Stimulated activated naive B cell treated with anti-CD40 and anti-IgM and Interleukin-4, amounts not matched to agents 10 μg/mL and 1 μg/mL and 100 μg/mL, for 72 hours (primary cell): Measurements from ENCODE around the gene LGR6.

Experiments
- ATAC-seq, 2 donors: fragments of 150-1000 bp; cut with Tn5 transposase; replicated peaks; 2 replicates each; pipeline ENCODE4 v1.10.0; 2021; ENCODE audit warnings: moderate library complexity in 1 of 2
- DNase-seq: peaks from one replicate; pipeline ENCODE4 v3.0.0; 2021
- H3K27ac Mint-ChIP-seq: one replicate; pipeline ENCODE4 v1.8.0; 2022; ENCODE audit warnings: mild to moderate bottlenecking, mixed read lengths
- H3K27me3 Mint-ChIP-seq, 2 donors: one replicate each; pipeline ENCODE4 v1.8.0; 2022; ENCODE audit warnings: mixed read lengths in 2 of 2
- H3K36me3 Mint-ChIP-seq, 2 donors: one replicate each; pipeline ENCODE4 v1.8.0; 2022; ENCODE audit warnings: mixed read lengths in 2 of 2, mild to moderate bottlenecking in 1 of 2
- H3K4me1 Mint-ChIP-seq, 2 donors: one replicate each; pipeline ENCODE4 v1.8.0; 2022; ENCODE audit warnings: mixed read lengths in 2 of 2, mild to moderate bottlenecking in 1 of 2
- H3K4me3 Mint-ChIP-seq, 2 donors: one replicate each; pipeline ENCODE4 v1.8.0; 2022; ENCODE audit warnings: mild to moderate bottlenecking in 2 of 2, mixed read lengths in 2 of 2, moderate library complexity in 1 of 2
- H3K9me3 Mint-ChIP-seq, 2 donors: one replicate each; pipeline ENCODE4 v1.8.0; 2022; ENCODE audit warnings: mixed read lengths in 2 of 2, mild to moderate bottlenecking in 1 of 2

Gene LGR6

DNA sequence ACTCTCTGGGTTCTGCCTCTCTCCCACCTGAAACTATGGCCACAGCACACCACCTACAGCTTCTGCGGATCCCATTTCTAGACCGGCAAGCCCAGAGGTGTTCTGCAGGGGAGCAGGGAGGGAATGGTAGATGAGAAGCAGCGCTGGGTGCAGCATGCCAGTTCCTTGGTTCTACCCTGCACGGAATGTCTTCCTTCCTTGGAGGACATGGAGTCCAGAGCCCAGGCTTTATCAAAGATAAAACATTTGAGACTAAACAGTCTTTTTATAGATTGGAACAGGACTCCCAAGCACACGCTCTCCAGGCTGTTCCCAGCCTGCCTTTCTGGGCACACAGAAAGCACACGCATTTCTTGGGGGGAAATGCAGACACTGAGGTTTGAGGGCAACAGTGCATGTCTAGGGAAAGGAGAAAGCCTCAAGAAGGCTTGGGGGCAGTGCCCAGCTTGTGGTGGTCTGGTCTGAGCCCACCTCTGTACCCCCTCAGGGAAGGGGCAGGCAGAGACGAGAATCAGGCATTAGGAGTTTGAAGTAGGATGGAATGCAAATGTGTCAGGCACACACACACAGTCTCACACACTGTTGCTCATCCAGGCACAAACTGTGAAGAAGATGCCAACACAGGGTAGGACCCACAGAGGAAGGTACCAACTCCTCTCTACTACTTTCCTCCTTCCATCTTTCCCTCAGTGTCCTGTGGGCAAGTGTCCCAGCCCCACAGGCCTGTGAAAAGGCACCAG, 29.7 kb downstream of the LGR6 start:
- peaks cover 6 to 11% of the 10 kb centered on the region in 2 donors for H3K4me1 Mint-ChIP-seq
- no peaks in the 10 kb centered on the region for H3K36me3 Mint-ChIP-seq
- no peak overlapping the region for H3K4me3 Mint-ChIP-seq
- ATAC-seq (no peak), DNase-seq (no peak)
- H3K9me3 Mint-ChIP-seq: no peaks in the 10 kb centered on the region
- no peak overlapping the region for H3K27ac Mint-ChIP-seq
- H3K27me3 Mint-ChIP-seq: peaks cover 26 to 39% of the 10 kb centered on the region in 2 donors

DNA sequence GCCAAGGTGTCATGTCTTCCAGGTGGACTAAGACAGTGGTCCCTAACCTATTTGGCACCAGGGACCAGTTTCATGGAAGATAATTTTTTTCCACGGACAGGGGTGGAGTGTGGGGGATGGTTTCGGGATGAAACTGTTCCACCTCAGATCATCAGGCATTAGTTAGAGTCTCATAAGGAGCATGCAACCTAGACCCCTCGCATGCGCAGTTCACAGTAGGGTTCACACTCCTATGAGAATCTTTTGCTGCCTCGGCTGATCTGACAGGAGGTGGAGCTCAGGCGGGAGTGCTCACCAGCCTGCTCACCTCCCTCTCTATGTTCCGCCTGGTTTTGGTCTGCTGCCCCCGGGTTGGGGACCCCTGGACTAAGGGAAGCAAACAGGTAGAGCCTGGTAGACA, 30.9 kb downstream of the LGR6 start:
- ATAC-seq: no peak
- H3K27ac Mint-ChIP-seq: no peak overlapping the region
- no peaks in the 10 kb centered on the region for H3K9me3 Mint-ChIP-seq
- no peak overlapping the region for H3K4me3 Mint-ChIP-seq
- H3K36me3 Mint-ChIP-seq: no peaks in the 10 kb centered on the region
- no peak for DNase-seq
- H3K4me1 Mint-ChIP-seq: peaks cover 13 to 22% of the 10 kb centered on the region in 2 donors
- H3K27me3 Mint-ChIP-seq: peaks cover 19 to 28% of the 10 kb centered on the region in 2 donors

GRCh38 chr1:202225131-202225530, 31.5 kb downstream of the LGR6 start:
- H3K9me3 Mint-ChIP-seq: no peaks in the 10 kb centered on the region
- no peak overlapping the region for H3K4me3 Mint-ChIP-seq
- DNase-seq (no peak), ATAC-seq (no peak)
- H3K27me3 Mint-ChIP-seq: peaks cover 19 to 28% of the 10 kb centered on the region in 2 donors
- no peak overlapping the region for H3K27ac Mint-ChIP-seq
- no peaks in the 10 kb centered on the region for H3K36me3 Mint-ChIP-seq
- H3K4me1 Mint-ChIP-seq: peaks cover 13 to 22% of the 10 kb centered on the region in 2 donors

GRCh38 chr1:202227053-202227672, 33.6 kb downstream of the LGR6 start:
- peaks cover 13 to 22% of the 10 kb centered on the region in 2 donors for H3K4me1 Mint-ChIP-seq
- no peak for DNase-seq
- no peak overlapping the region for H3K27ac Mint-ChIP-seq
- H3K4me3 Mint-ChIP-seq: no peak overlapping the region
- H3K27me3 Mint-ChIP-seq: peaks cover 10 to 17% of the 10 kb centered on the region in 2 donors
- no peaks in the 10 kb centered on the region for H3K36me3 Mint-ChIP-seq
- no peaks in the 10 kb centered on the region for H3K9me3 Mint-ChIP-seq
- ATAC-seq: no peak

GRCh38 chr1:202227997-202228401, 34.4 kb downstream of the LGR6 start:
- no peaks in the 10 kb centered on the region for H3K36me3 Mint-ChIP-seq
- H3K9me3 Mint-ChIP-seq: no peaks in the 10 kb centered on the region
- peaks cover 8 to 16% of the 10 kb centered on the region in 2 donors for H3K27me3 Mint-ChIP-seq
- H3K4me3 Mint-ChIP-seq: no peak overlapping the region
- H3K4me1 Mint-ChIP-seq: peaks cover 13 to 22% of the 10 kb centered on the region in 2 donors
- no peak for DNase-seq
- H3K27ac Mint-ChIP-seq: no peak overlapping the region
- ATAC-seq: peak; percentile 39 to 50

DNA sequence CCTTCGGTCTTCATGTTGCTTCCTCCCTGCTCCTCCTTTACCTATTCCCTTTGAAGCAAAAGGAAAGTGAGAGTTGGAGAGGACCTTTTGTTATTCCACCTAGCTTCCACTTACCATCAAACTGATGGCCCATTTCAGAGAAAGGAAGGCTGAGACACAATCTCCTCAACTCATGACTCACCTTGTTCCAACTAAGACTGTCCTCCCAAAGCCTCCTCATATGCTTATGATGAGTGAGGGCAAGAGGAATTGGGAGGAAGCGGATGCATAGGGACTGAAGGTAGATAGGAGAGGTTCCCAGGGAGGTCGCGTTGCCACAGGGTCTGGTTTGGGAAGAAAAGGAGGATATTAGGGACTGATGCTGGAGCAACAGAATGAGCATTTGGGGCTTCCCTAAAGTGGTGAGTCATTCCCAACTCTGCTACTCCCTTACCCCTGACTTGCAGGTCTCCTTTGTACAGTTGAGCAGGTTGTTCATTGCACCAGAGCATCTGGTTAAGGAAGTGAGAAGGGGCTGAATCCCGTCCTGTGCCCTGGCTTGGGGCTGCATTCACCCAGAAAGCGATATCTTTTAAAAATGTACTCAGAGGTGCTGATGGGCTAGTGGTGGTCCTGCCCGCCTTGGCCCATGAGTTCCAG, 35.0 kb downstream of the LGR6 start:
- H3K27me3 Mint-ChIP-seq: peaks cover 4 to 12% of the 10 kb centered on the region in 2 donors
- peak; percentile 70 to 86 for ATAC-seq
- H3K36me3 Mint-ChIP-seq: no peaks in the 10 kb centered on the region
- no peak overlapping the region for H3K27ac Mint-ChIP-seq
- H3K4me1 Mint-ChIP-seq: peaks cover 13 to 22% of the 10 kb centered on the region in 2 donors
- no peaks in the 10 kb centered on the region for H3K9me3 Mint-ChIP-seq
- DNase-seq: no peak
- no peak overlapping the region for H3K4me3 Mint-ChIP-seq

- Mint-ChIP-seq H3K36me3 (no peaks in the 10 kb centered on the region), H3K4me3 (no peak overlapping the region), H3K27me3 (peaks cover 4 to 12% of the 10 kb centered on the region in 2 donors), H3K27ac (no peak overlapping the region), H3K4me1 (peaks cover 13 to 22% of the 10 kb centered on the region in 2 donors), H3K9me3 (no peaks in the 10 kb centered on the region)
- ATAC-seq (no peak), DNase-seq (no peak)
Measured at GRCh38 chr1:202229376-202229775, 35.8 kb downstream of the LGR6 start.

GRCh38 chr1:202230061-202230938, 36.7 kb downstream of the LGR6 start:
- H3K4me1 Mint-ChIP-seq: peaks cover 13 to 22% of the 10 kb centered on the region in 2 donors
- no peak for DNase-seq
- H3K9me3 Mint-ChIP-seq: no peaks in the 10 kb centered on the region
- no peak for ATAC-seq
- no peak overlapping the region for H3K27ac Mint-ChIP-seq
- H3K36me3 Mint-ChIP-seq: no peaks in the 10 kb centered on the region
- no peak overlapping the region for H3K4me3 Mint-ChIP-seq
- H3K27me3 Mint-ChIP-seq: peaks cover 8 to 12% of the 10 kb centered on the region in 2 donors

- Mint-ChIP-seq H3K27me3 (peaks cover 12 to 16% of the 10 kb centered on the region in 2 donors), H3K9me3 (no peaks in the 10 kb centered on the region), H3K36me3 (no peaks in the 10 kb centered on the region), H3K4me1 (peaks cover 13 to 24% of the 10 kb centered on the region in 2 donors), H3K4me3 (no peak overlapping the region), H3K27ac (no peak overlapping the region)
- DNase-seq: no peak
- ATAC-seq: no peak
Measured at GRCh38 chr1:202230939-202231645, 37.5 kb downstream of the LGR6 start.

GRCh38 chr1:202233171-202233570, 39.6 kb downstream of the LGR6 start:
- Mint-ChIP-seq H3K9me3 (no peaks in the 10 kb centered on the region), H3K4me3 (no peak overlapping the region), H3K27ac (no peak overlapping the region), H3K36me3 (no peaks in the 10 kb centered on the region), H3K27me3 (peaks cover 18 to 23% of the 10 kb centered on the region in 2 donors), H3K4me1 (peaks cover 16 to 25% of the 10 kb centered on the region in 2 donors)
- DNase-seq (no peak), ATAC-seq (no peak)

- H3K36me3 Mint-ChIP-seq: no peaks in the 10 kb centered on the region
- no peak for DNase-seq
- ATAC-seq: no peak
- H3K27me3 Mint-ChIP-seq: peaks cover 19 to 23% of the 10 kb centered on the region in 2 donors
- no peak overlapping the region for H3K4me3 Mint-ChIP-seq
- H3K9me3 Mint-ChIP-seq: no peaks in the 10 kb centered on the region
- no peak overlapping the region for H3K27ac Mint-ChIP-seq
- peaks cover 11 to 19% of the 10 kb centered on the region in 2 donors for H3K4me1 Mint-ChIP-seq
Measured at GRCh38 chr1:202233804-202234203, 40.2 kb downstream of the LGR6 start.

DNA sequence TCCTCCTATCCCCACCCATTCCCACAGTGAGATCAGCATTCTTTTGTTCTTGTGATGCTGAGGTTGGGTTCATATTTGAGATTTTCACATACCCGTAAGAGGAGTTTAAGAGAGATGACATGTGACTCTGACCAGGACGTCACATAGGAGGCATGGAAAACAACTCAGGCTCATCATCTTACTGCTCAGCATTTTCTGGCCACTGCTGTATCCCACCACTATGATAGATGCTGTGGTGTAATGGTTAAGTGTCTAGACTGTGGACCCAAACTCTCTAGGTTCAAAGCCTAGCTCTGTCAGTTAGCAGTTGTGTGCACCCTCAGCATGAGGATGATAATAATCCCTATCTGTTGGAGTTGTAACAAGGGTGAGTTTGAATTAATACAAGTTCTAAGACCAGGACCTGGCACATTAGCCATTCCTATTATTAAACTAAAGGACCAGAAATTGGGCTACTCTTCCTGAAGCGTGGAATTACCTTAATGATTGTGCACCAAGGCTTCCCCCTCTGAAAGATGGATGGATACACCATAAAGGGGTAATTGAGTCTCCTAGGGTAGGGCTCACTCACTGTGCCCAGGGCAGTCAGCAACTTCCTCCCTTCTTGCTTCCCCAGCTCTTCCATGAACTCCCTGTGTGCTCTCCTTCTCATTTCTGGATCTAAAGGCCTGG, 40.9 kb downstream of the LGR6 start:
- ATAC-seq (no peak), DNase-seq (no peak)
- Mint-ChIP-seq H3K4me1 (peaks cover 8 to 13% of the 10 kb centered on the region in 2 donors), H3K27me3 (peaks cover 23 to 26% of the 10 kb centered on the region in 2 donors), H3K36me3 (no peaks in the 10 kb centered on the region), H3K4me3 (no peak overlapping the region), H3K9me3 (no peaks in the 10 kb centered on the region), H3K27ac (no peak overlapping the region)

GRCh38 chr1:202235003-202235660, 41.5 kb downstream of the LGR6 start:
- DNase-seq (no peak), ATAC-seq (no peak)
- Mint-ChIP-seq H3K4me1 (peaks cover 8 to 13% of the 10 kb centered on the region in 2 donors), H3K27me3 (peaks cover 23 to 27% of the 10 kb centered on the region in 2 donors), H3K36me3 (no peaks in the 10 kb centered on the region), H3K27ac (no peak overlapping the region), H3K4me3 (no peak overlapping the region), H3K9me3 (no peaks in the 10 kb centered on the region)
